ENCODE results near the gene SERPINE1. TPM values are rescaled to one million over a fixed set of nuclear protein-coding genes. Genes with fewer than 3 reads are reported as not detected.
A peak's percentile ranks its signal among the peaks of the same experiment; 100 is the strongest.

The SERPINE1 gene
- total RNA-seq, 1 experiment from 2014 or later = 480 TPM

DNA sequence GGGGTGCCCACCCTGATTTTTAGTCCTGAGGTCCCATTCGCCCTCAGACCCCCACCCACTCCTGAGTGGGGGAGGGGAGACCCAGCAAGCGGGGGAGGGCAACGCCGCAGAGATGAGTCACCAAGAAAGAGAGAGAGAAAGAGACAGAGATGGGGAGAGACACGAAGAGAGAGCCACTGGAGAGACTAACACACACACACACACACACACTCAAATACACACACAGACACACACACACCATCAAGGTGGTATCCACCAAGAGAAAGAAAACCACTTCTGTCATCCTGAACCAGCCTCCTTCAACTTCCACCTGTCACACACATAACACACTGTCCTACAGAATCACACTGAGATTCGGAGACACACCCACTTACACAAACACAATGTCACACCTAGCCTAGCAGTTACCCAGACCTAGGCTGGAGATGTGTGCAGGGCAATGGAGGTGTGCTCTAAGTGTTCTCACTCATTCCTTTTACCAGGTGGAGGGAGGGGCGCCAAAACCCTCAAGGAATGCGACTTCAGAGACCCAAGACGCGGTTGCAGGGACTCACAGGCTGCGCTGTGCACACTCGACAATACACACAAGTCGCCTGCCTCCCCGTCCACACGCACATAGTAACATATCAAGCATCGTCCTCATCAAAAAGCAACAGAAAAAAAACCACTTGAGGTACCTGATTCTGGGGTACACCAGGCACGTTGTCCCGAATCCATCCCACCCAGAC is 42.4 kb downstream of the SERPINE1 start:
- DNase-seq (ENCODE audit: low spot score) = no peak

DNA sequence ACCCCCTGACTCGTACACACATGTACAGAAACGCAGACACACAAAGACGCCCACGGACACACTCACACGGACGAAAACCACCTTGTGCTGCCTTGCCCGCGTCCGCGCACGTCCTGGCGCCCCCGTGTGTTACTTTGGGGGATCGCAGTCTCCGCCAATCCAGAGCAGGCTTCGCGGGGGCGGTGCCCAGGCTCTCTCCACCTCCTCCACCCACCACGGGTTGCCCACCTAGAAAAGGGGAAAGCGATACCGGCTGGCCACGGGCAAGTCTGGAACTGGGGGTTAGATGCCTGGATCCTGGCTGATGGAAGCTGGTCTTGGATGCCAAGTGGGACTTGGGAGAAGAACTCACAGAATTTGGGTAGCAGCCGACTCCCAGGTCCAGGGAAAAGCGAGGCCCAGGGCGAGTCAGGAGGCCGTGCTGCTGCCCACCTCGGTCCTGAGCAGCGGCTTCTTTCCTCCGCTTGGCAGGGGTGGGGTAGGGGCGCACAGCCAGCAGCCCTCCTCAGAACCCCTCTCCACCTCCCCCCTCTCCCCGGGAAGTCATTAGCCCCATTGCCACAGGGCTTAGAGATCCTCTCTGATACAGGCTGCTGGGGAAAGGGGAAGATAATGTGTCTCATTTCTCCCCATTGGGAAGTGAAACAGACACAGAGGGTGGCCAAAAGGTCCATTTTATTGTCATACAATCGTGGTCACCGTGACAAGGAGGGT is 43.1 kb downstream of the SERPINE1 start:
- DNase-seq (ENCODE audit: low spot score) = peak; percentile 52

DNA sequence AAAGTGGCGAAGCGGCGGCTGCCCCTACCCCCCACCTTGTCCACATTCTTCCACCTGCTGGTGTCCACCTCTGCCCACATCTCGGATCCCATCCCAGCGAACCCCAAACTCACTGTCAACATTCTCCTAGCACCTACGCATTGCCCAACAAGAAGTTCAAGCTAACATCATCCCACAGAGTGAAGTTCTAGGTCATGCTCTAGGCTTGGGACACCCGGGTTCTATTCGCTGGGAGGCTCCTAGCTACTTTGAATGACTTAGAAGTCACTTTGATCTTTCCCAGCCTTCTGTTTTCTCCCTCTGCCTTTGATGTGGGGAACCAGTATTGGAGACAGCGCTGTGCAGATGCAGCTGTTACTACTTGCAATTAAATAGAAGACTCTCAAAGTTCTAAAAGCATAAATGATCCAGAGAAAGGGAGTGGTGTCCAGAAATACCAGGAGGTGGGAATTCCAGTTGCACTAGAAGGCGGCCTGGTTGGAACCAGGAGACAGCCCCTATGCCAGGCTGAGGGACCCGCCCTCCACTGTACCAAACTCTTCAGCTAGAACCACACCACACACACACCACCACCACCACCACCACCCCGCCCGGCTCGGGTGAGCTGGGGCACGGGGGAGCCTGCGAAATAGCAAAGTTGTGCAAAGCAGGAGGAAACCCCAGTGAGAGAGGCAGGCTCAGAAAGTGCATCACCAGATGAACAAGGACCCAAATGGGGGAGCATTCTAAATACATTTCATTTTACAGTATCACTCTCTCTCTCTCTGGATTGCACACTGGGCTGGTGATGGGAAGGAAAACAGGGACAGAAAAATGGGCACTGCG is 43.9 kb downstream of the SERPINE1 start:
- DNase-seq (ENCODE audit: low spot score) = no peak

DNA sequence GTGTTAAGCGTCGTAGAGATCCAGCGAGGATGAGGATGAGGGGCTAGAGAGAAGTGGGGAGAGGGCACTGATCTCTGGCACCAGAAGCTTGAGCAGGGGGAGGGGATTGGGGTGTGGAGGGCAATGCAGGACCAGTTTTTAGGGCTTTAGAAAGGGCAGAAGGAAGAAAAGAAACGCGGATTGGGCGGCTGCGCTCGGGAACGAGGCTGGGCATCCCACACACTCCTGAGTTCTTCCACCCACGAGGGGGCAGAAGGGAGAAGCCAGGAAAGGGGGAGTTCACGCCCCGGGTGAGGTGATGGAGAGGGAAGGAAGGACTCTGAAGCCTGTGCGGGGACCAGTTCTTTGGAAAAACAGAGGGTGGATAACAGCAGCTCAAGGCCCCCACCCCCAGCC is 44.5 kb downstream of the SERPINE1 start:
- no peak for DNase-seq (ENCODE audit: low spot score)

DNA sequence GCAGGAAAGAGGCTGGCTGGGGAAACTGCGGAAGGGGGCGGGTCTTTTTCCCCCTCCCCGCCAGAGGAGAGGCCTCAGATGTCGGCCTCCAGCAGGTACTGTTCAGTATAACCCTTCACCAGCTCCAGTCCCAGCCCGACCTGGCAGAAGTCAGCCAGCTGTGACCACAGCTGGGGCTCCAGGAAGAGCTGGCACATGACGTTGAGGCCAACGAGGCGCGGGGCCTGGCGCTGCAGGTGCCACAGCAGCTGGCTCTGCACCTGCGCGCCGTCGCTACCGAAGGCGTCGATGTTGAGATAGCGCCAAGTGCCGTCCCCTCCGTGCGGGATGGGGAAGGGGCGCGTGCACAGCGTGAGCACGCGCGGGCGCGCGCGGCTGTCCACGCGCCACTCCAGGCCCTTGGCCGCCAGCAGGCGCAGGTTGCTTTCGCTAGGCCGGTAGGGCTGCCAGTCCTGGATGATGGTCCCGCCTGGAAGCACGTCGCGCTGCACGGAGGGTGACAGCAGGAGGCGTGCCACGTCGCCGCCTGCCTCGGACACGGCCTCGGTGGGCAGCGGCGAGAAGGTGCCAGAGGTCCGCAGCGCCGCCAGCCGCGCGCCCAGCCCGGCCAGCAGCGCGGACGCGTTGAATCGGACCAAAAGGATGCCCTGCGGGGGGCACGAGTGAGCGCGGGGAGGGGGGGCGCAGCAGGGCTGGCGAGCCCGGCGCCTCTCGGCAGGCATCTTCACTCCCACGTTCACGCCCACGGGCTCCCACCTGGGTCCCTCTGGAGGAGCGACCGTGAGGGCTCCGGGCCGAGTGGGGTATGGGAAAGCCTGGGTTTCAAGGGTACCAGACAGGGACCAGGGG is 45.3 kb downstream of the SERPINE1 start:
- DNase-seq (ENCODE audit: low spot score) = no peak

DNA sequence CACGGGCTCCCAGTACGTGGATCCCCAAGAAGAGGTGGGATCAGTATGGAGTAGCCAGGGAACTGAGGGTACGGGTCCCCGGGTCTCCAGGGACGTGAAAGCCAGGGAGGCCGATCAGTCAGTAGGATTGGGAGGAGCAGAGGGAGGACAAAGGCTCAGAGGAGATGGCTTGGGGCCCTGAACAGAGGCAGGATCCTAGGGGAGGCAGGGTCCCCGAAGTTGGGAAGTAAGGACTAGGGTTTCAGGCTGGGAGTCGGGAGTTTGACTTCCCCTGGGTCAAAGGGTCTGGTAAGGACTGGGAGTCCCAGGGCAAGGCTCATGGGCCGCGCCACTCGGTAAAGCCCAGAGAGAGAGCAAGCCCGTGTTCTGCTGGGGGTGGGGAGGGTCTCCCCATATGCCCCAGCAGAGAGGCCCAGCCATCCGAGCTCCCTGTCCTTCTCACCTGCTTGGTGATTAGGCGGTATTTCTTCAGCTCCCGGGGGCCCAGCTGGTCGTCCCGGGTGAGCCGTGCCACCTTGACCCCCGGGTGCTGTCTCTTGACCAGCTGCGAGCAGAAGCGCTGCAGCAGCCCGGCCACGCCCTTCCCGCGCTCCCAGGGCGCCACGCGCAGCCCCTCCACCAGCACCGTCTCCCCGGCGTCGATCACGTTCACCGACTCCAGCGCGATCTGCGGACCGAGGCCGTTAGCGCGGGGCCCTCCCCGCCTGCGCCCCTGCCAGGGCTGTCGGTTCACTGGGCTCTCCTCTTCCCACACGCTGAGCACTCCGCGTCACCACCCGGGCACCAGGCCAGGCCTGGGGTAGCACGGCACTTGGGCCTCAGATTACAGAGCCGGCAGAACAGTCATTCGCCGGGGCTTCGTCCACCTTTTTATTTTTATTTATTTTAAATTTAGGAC is 46.2 kb downstream of the SERPINE1 start:
- DNase-seq (ENCODE audit: low spot score) = peak; percentile 77

DNA sequence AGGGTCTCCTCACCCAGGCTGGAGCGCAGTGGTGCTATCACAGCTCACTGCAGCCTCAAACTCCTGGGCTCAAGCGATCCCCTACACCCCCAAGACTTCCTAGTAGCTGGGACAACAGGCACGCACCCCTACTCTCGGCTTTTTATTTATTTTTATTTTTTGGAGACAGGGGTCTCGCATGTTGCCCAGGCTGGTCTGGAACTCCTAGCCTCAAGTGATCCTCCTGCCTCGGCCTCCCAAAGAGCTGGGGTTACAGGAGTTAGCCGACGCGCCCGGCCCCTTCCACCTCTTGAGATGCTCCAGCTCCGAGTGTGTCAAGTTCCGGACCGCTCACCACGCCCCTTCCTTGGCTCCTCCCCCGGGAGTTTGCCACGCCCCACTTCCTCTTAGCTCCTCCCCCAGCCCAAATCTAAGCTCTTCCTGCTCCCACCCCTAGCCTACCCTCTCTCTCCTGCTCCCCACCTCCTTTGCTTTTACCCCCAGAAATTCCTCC is 46.9 kb downstream of the SERPINE1 start:
- DNase-seq (ENCODE audit: low spot score) = peak; percentile 54

DNA sequence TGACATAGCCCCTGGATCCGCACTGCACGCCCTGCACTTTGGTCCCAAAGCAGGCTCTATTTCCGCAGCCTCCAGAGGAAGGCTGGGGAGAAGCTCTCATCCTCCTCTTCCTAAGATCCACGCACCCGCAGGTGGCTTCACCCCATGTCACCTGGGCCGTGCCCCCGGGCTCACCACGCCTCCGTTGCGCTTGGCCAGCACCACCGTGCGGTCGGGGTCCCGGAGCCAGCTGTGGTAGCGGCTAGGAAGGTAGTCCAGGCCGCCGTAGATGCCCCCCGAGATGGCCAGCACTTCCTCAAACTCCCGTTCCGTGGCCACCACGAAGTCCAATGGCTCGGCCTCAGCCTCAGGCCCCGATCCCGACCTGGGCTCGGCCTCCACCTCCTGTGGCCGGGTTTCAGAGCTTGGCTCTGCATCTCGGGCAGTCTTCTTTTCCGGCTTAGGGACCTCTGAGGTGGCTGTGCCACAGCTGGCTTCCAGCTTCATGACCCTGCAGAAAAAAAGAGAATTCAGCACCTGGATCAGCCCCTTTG is 47.5 kb downstream of the SERPINE1 start:
- no peak for DNase-seq (ENCODE audit: low spot score)

DNA sequence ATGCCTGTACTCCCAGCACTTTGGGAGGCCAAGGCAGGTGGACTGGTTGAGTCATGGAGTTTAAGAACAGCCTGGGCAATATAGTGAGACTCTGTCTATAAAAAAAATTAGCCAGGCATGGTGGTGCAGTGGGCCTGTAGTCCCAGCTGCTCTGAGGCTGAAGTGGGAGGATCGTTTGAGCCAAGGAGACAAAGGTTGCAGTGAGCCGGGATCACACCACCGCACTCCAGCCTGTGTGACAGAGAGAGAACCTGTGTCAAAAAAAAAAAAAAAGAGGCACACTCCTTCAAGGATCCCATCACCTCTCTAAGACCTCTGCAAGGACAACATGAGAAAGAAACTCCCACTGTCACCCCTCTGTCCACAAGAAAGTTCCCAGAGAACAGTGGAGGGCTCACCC is 48.8 kb downstream of the SERPINE1 start:
- no peak for DNase-seq (ENCODE audit: low spot score)

DNA sequence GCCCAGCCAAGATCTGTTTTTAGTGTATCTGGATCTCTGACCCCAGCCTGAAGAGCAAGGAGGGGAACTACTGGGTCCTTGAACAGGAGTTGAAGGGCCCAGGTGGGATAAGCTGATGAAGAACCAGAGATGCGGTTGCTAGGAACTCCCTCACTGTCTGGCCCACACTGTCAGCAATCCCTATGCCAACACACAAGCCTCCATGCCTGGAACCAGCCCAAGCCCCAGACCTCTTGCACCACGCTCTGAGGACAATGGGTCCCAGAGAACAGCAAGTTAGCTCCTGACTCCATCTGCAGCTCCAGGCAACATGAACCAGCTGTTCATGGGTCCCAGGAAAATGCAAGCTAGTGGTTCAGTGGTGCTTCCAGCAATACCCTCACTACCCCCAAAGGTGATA is 50.7 kb downstream of the SERPINE1 start:
- DNase-seq (ENCODE audit: low spot score) = no peak

DNA sequence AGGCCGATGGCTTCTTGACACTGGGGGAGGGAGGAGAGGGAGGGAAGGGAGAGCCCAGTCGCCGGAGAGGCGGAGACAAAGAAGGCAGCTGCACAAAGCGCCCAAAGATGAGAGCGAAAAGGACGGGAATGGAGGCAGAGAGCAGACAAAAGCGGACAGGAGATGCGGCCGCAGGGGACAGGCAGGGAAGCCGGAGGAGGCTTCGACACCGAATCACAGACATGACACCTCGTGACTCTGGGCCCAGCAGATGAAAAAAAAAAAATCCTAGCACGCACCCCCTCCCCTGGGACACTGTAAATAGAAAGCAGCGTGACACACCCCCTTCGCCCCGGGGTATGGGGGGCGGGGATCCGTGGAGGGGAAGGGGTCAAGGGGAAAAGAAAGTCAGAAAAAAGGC is 52.2 kb downstream of the SERPINE1 start:
- no peak for DNase-seq (ENCODE audit: low spot score)

DNA sequence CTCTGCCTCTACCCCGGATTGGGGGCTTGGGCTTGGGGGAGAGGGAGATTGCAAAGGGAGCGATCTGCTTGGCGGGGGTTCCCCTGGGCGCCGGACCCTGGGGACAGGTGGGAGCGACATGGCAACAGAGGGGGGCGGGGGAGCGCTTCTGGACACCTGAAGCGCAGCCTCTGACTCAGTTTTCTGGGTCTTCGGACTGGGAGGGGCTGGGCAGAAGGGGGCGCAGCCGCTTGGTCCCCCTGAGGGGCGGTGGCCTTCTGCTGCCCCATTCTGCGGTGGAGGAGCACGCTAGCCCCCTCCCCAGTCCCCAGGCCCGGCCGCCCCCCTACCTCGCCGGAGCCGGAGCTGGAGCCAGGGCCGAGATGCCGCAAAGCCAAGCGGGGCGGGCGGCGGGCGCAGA is 52.8 kb downstream of the SERPINE1 start:
- DNase-seq (ENCODE audit: low spot score) = no peak

DNA sequence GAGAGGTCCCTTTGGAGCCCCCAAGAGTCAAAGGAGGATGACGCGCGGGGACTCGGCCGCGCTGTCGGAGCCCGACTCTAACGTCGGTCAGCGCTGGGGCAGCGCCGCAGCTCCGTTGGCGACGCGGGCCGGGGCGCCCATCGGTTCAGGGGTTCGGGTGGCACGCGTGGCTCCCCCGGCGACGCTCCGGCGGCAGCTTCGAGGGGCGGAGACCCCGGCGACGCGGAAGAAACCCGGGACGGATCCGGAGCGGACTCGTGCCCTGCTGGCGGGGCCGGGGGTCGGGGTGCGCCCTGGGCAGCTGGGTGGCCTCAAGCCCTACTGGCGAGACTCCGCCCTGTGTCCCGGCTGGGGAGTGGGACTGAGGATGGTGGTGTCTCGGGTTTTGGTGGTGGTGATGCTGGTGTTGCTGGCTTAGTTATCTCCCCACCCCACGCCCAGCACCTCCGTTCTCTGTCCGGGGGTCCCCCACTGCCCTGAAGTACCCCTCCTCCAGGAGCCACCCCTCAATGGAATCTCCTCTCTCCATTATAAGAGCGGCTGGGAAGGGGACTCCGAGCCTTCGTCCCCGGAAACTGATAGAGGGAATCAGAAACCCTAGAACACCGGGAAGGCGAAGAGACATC is 53.3 kb downstream of the SERPINE1 start, which contains the start of gene NAT16:
TSS of gene NAT16 (minus strand) at position 164 of the 626 bp plus-strand sequence. CDS start 5,486 bp downstream, outside the sequence.
- no peak for DNase-seq (ENCODE audit: low spot score)

DNA sequence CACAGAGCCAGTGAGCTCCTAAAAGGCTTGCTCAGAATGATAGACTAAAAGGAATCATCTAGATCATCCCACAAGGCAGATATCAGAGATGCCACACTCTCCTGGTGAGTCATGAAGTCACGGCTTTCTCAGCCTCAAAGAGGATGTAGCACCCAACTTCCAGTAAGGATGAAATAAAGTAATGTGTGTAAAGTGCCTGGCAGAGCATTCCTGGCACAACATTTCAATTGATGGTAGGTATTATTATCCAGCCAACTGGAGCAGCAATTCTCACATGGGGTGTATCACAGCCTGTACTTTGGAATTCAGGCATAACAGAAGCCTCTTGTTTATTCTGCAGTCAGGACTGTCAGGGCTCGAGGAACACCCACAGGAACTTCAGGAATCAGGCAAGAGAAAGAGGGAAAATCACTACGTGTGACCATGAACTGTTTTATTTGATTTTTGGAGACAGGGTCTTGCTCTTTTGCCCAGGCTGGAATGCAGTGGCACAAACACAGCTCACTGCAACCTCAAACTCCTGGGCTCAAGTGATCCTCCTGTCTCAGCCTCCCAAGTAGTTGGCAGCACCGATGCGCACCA is 58.4 kb downstream of the SERPINE1 start:
- DNase-seq (ENCODE audit: low spot score) = peak; percentile 84

DNA sequence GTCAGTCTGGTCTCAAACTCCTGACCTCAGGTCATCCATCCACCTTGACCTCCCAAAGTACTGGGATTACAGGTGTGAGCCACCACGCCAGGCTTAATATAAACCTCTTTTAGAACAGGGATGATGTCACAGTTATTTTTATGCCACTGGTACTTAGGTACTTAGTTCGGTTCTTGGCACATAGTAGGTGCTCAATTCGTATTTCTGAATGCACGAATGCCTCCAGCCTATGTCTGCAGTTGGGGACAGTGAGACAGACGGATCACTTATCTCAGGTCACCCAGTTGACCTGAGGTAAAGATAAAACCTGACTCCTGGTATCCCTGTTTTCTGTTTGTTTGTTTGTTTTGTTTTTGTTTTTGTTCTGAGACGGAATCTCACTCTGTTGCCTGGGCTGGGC is 59.3 kb downstream of the SERPINE1 start:
- no peak for DNase-seq (ENCODE audit: low spot score)

DNA sequence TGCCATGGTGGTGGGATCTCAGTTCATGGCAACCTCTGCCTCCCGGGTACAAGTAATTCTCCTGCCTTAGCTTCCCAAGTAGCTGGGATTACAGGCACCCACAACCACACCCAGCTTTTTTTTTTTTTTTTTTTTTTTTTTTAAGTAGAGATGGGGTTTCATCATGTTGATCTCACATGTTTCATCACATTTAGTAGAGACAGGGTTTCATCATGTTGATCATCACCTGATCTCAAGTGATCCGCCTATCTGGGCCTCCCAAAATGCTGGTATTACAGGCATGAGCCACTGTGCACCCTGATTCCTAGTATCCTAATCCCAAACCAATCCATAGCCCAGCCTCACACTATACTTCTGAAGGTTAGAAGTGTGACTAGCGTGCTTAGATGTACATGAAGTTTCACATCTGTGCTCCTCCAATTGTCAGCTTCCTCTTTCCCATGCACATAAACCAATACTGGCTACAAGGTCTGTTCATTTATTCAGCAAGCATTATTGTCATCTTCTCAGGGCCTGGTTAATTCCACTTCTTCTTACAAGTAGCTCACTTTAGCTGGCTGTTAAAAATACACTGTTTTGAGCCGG is 60.0 kb downstream of the SERPINE1 start:
- DNase-seq (ENCODE audit: low spot score) = no peak
